ENCODE results near the gene CELSR1. TPM values are rescaled to one million over a fixed set of nuclear protein-coding genes. Genes with fewer than 3 reads are reported as not detected.

CELSR1 gene
- total and polyA plus RNA-seq, 2 of the 13 experiments (the other 11 are each of a cell fraction or from before 2014, with no cell fraction given), result 0.78 to 1.8 TPM

DNA sequence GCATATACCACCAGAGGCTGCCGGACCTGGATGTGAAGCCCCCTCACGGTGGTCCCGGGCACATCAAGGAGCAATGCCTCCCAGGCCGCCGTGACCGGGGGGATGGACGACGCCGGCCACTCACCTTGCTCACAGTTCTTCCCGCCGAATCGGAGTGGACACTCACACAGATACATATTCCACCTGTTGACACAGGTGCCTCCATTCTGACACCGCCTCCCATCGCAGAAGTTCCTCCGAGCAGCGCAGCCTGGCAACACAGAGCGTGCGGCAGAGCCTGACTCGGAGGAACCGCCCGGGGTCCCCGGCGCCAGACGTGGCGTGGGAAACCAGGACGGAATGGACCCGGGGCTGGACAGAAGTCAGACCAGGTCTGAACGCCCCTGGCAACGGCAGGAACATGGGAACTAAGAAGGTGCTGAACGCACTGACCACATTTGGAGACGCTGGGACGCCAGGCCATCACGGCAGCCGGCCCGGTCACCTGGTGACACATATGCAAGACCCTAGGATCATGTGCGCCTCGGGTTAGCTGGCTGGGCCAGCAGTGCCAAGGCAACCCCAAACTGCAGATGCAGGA, 127.7 kb downstream of the CELSR1 start:
- 87% methylated on average over 28 of the region's 37 CpGs for WGBS (ENCODE audit: low lambda C conversion rate)
- H3K27ac ChIP-seq (ENCODE audit: extremely low read length, insufficient read depth, low read length), result no peak overlapping the region

More for the DNA sequence above, 127.7 kb downstream of the CELSR1 start:
- Histone ChIP-seq H2AFZ (ENCODE audit: low read length) (no peak overlapping the region), H3K27me3 (ENCODE audit: control insufficient read depth in 1 of 2, insufficient read depth in 2 of 2, low read length in 2 of 2) (peaks cover 1 to 3% of the 10 kb centered on the region in 2 experiments; a peak in 2 of 5 replicates), H3K9me3 (ENCODE audit: low read length) (no peaks in the 10 kb centered on the region), H3K4me3 (replicated peaks in 1 of 3; ENCODE audit: insufficient read depth in 1 of 3, low read depth in 2 of 3, low read length in 3 of 3) (no peak overlapping the region), H3K36me3 (replicated peaks in 1 of 2; ENCODE audit: control insufficient read depth in 1 of 2, insufficient read depth in 2 of 2, low read length in 2 of 2) (no peaks in the 10 kb centered on the region), H3K4me1 (ENCODE audit: insufficient read depth, low read length) (peaks cover 7% of the 10 kb centered on the region; the same call in 1 of the 2 replicates), H3K9ac (ENCODE audit: insufficient read depth, low read depth, low read length) (no peak overlapping the region), H4K20me1 (ENCODE audit: insufficient read depth, low read length) (no peaks in the 10 kb centered on the region), H3K4me2 (ENCODE audit: low read depth, low read length) (no peak overlapping the region), H3K79me2 (ENCODE audit: insufficient read depth, low read length) (no peaks in the 10 kb centered on the region)
- in situ Hi-C loops (cut with HindIII; ENCODE audit: extremely low pct_ligation_motif_present, low pct_unique_long_range_greater_than_20kb) (no loop called here), intact Hi-C loops (cut with micrococcal nuclease; ENCODE audit: unreplicated experiment) (no loop called here)
- CTCF ChIA-PET (ENCODE audit: low intra/inter-chr PET ratio, low total read pairs), result no interaction called here
- BruUV-seq (replicated peaks), result no TSS peak
- POLR2A ChIA-PET, result no interaction called here
- ATAC-seq, result no peak
- DNase-seq (ENCODE audit: low spot score), result no peak
- no peak for FAIRE-seq
- TF ChIP-seq DNMT1 (CRISPR knock-in tag; IDR thresholded peaks at IDR 0.05) (no peak), ATF7-NPFF (CRISPR knock-in tag; IDR thresholded peaks at IDR 0.05; ENCODE audit: low read depth) (no peak), U2AF2 (IDR thresholded peaks at IDR 0.05; ENCODE audit: low read depth, low read length) (no peak), ZNF83 (CRISPR knock-in tag; IDR thresholded peaks at IDR 0.05; ENCODE audit: borderline replicate concordance) (no peak), ZNF792 (CRISPR knock-in tag; IDR thresholded peaks at IDR 0.05) (no peak), ZEB1 (IDR thresholded peaks at IDR 0.05; ENCODE audit: insufficient replicate concordance, low read depth) (no peak), NR2F1 (CRISPR knock-in tag; IDR thresholded peaks at IDR 0.05) (no peak), ZBTB38 (CRISPR knock-in tag; IDR thresholded peaks at IDR 0.05) (no peak), ZNF263 (CRISPR knock-in tag; IDR thresholded peaks at IDR 0.05) (no peak), PAWR (CRISPR knock-in tag; IDR thresholded peaks at IDR 0.05; ENCODE audit: borderline replicate concordance) (no peak), ELF4 (CRISPR knock-in tag; IDR thresholded peaks at IDR 0.05; ENCODE audit: borderline replicate concordance) (no peak), MED1 (CRISPR knock-in tag; IDR thresholded peaks at IDR 0.05) (no peak), FOXC1 (CRISPR knock-in tag; IDR thresholded peaks at IDR 0.05; ENCODE audit: borderline replicate concordance) (no peak)
- TF ChIP-seq, protein P1, sequence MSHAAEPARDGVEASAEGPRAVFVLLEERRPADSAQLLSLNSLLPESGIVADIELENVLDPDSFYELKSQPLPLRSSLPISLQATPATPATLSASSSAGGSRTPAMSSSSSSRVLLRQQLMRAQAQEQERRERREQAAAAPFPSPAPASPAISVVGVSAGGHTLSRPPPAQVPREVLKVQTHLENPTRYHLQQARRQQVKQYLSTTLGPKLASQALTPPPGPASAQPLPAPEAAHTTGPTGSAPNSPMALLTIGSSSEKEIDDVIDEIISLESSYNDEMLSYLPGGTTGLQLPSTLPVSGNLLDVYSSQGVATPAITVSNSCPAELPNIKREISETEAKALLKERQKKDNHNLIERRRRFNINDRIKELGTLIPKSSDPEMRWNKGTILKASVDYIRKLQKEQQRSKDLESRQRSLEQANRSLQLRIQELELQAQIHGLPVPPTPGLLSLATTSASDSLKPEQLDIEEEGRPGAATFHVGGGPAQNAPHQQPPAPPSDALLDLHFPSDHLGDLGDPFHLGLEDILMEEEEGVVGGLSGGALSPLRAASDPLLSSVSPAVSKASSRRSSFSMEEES (CRISPR knock-in tag; IDR thresholded peaks at IDR 0.05), result no peak
- TF ChIP-seq, protein P2, sequence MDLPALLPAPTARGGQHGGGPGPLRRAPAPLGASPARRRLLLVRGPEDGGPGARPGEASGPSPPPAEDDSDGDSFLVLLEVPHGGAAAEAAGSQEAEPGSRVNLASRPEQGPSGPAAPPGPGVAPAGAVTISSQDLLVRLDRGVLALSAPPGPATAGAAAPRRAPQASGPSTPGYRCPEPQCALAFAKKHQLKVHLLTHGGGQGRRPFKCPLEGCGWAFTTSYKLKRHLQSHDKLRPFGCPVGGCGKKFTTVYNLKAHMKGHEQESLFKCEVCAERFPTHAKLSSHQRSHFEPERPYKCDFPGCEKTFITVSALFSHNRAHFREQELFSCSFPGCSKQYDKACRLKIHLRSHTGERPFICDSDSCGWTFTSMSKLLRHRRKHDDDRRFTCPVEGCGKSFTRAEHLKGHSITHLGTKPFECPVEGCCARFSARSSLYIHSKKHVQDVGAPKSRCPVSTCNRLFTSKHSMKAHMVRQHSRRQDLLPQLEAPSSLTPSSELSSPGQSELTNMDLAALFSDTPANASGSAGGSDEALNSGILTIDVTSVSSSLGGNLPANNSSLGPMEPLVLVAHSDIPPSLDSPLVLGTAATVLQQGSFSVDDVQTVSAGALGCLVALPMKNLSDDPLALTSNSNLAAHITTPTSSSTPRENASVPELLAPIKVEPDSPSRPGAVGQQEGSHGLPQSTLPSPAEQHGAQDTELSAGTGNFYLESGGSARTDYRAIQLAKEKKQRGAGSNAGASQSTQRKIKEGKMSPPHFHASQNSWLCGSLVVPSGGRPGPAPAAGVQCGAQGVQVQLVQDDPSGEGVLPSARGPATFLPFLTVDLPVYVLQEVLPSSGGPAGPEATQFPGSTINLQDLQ (CRISPR knock-in tag; IDR thresholded peaks at IDR 0.05), result no peak
- TF ChIP-seq, protein P3, sequence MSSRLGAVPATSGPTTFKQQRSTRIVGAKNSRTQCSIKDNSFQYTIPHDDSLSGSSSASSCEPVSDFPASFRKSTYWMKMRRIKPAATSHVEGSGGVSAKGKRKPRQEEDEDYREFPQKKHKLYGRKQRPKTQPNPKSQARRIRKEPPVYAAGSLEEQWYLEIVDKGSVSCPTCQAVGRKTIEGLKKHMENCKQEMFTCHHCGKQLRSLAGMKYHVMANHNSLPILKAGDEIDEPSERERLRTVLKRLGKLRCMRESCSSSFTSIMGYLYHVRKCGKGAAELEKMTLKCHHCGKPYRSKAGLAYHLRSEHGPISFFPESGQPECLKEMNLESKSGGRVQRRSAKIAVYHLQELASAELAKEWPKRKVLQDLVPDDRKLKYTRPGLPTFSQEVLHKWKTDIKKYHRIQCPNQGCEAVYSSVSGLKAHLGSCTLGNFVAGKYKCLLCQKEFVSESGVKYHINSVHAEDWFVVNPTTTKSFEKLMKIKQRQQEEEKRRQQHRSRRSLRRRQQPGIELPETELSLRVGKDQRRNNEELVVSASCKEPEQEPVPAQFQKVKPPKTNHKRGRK (CRISPR knock-in tag; IDR thresholded peaks at IDR 0.05), result no peak
- TF ChIP-seq, protein P4, sequence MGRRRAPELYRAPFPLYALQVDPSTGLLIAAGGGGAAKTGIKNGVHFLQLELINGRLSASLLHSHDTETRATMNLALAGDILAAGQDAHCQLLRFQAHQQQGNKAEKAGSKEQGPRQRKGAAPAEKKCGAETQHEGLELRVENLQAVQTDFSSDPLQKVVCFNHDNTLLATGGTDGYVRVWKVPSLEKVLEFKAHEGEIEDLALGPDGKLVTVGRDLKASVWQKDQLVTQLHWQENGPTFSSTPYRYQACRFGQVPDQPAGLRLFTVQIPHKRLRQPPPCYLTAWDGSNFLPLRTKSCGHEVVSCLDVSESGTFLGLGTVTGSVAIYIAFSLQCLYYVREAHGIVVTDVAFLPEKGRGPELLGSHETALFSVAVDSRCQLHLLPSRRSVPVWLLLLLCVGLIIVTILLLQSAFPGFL (CRISPR knock-in tag; IDR thresholded peaks at IDR 0.05), result no peak
